Measurements from ENCODE around the gene NR2F1-AS1.

The NR2F1-AS1 gene

GRCh38 chr5:93608855-93609254 lies 27.8 kb upstream of the NR2F1-AS1 start:
- H3K36me3 Mint-ChIP-seq: no peaks in the 10 kb centered on the region
- no peak for DNase-seq (ENCODE audit: low spot score in 2 of 2)
- peaks cover 13% of the 10 kb centered on the region for H3K4me1 Mint-ChIP-seq
- H3K4me3 Mint-ChIP-seq: no peak overlapping the region
- H3K27me3 Mint-ChIP-seq: peaks cover 42% of the 10 kb centered on the region
- no peak for ATAC-seq (ENCODE audit: low read depth)
- H3K9me3 Mint-ChIP-seq: peaks cover 6% of the 10 kb centered on the region
- H3K27ac Mint-ChIP-seq: no peak overlapping the region

GRCh38 chr5:93607367-93608258 lies 26.6 kb upstream of the NR2F1-AS1 start:
- peaks cover 15% of the 10 kb centered on the region for H3K4me1 Mint-ChIP-seq
- peak; percentile 66 for ATAC-seq (ENCODE audit: low read depth)
- H3K36me3 Mint-ChIP-seq: peaks cover 2% of the 10 kb centered on the region
- DNase-seq (ENCODE audit: low spot score in 2 of 2): no peak
- H3K27ac Mint-ChIP-seq: no peak overlapping the region
- H3K27me3 Mint-ChIP-seq: peaks cover 41% of the 10 kb centered on the region
- H3K9me3 Mint-ChIP-seq: peaks cover 8% of the 10 kb centered on the region
- H3K4me3 Mint-ChIP-seq: peak overlapping the region; percentile 43

GRCh38 chr5:93606382-93606752 lies 25.3 kb upstream of the NR2F1-AS1 start:
- H3K27me3 Mint-ChIP-seq: peaks cover 39% of the 10 kb centered on the region
- H3K4me3 Mint-ChIP-seq: no peak overlapping the region
- DNase-seq (ENCODE audit: low spot score in 2 of 2) (no peak), ATAC-seq (ENCODE audit: low read depth) (no peak)
- H3K27ac Mint-ChIP-seq: no peak overlapping the region
- peaks cover 2% of the 10 kb centered on the region for H3K36me3 Mint-ChIP-seq
- H3K4me1 Mint-ChIP-seq: peaks cover 10% of the 10 kb centered on the region
- peaks cover 8% of the 10 kb centered on the region for H3K9me3 Mint-ChIP-seq

GRCh38 chr5:93604644-93605515 lies 23.9 kb upstream of the NR2F1-AS1 start:
- Mint-ChIP-seq H3K9me3 (peaks cover 3% of the 10 kb centered on the region), H3K27ac (peak overlapping the region; percentile 73), H3K27me3 (peaks cover 32% of the 10 kb centered on the region), H3K4me1 (peaks cover 10% of the 10 kb centered on the region), H3K4me3 (no peak overlapping the region), H3K36me3 (peaks cover 2% of the 10 kb centered on the region)
- DNase-seq (ENCODE audit: low spot score in 2 of 2) (no peak), ATAC-seq (ENCODE audit: low read depth) (no peak)

GRCh38 chr5:93603793-93604643 lies 23.0 kb upstream of the NR2F1-AS1 start:
- DNase-seq (ENCODE audit: low spot score in 2 of 2) (no peak), ATAC-seq (ENCODE audit: low read depth) (no peak)
- peaks cover 2% of the 10 kb centered on the region for H3K36me3 Mint-ChIP-seq
- peaks cover 3% of the 10 kb centered on the region for H3K9me3 Mint-ChIP-seq
- peaks cover 10% of the 10 kb centered on the region for H3K4me1 Mint-ChIP-seq
- H3K27me3 Mint-ChIP-seq: peaks cover 29% of the 10 kb centered on the region
- H3K4me3 Mint-ChIP-seq: no peak overlapping the region
- H3K27ac Mint-ChIP-seq: peak overlapping the region; percentile 73

GRCh38 chr5:93603078-93603792 lies 22.2 kb upstream of the NR2F1-AS1 start:
- peaks cover 29% of the 10 kb centered on the region for H3K27me3 Mint-ChIP-seq
- ATAC-seq (ENCODE audit: low read depth): no peak

GRCh38 chr5:93602241-93603077 lies 21.4 kb upstream of the NR2F1-AS1 start:
- H3K36me3 Mint-ChIP-seq: peaks cover 2% of the 10 kb centered on the region
- H3K27ac Mint-ChIP-seq: peak overlapping the region; percentile 46
- H3K9me3 Mint-ChIP-seq: peaks cover 3% of the 10 kb centered on the region
- peaks cover 5% of the 10 kb centered on the region for H3K4me1 Mint-ChIP-seq
- peaks cover 28% of the 10 kb centered on the region for H3K27me3 Mint-ChIP-seq
- no peak overlapping the region for H3K4me3 Mint-ChIP-seq
- ATAC-seq (ENCODE audit: low read depth) (no peak), DNase-seq (ENCODE audit: low spot score in 2 of 2) (no peak)

More at GRCh38 chr5:93603078-93603792, 22.2 kb upstream of the NR2F1-AS1 start:
- H3K27ac Mint-ChIP-seq: peak overlapping the region; percentile 46
- H3K9me3 Mint-ChIP-seq: peaks cover 3% of the 10 kb centered on the region
- no peak overlapping the region for H3K4me3 Mint-ChIP-seq
- no peak for DNase-seq (ENCODE audit: low spot score in 2 of 2)
- peaks cover 2% of the 10 kb centered on the region for H3K36me3 Mint-ChIP-seq
- H3K4me1 Mint-ChIP-seq: peaks cover 10% of the 10 kb centered on the region

GRCh38 chr5:93601802-93602155 lies 20.8 kb upstream of the NR2F1-AS1 start:
- peaks cover 26% of the 10 kb centered on the region for H3K27me3 Mint-ChIP-seq
- no peak for ATAC-seq (ENCODE audit: low read depth)
- no peak overlapping the region for H3K4me3 Mint-ChIP-seq
- H3K9me3 Mint-ChIP-seq: peaks cover 3% of the 10 kb centered on the region
- no peak for DNase-seq (ENCODE audit: low spot score in 2 of 2)
- H3K27ac Mint-ChIP-seq: no peak overlapping the region
- H3K4me1 Mint-ChIP-seq: peaks cover 5% of the 10 kb centered on the region
- peaks cover 2% of the 10 kb centered on the region for H3K36me3 Mint-ChIP-seq

GRCh38 chr5:93601071-93601801 lies 20.2 kb upstream of the NR2F1-AS1 start:
- Mint-ChIP-seq H3K4me3 (no peak overlapping the region), H3K27ac (no peak overlapping the region), H3K27me3 (peaks cover 26% of the 10 kb centered on the region)

GRCh38 chr5:93600409-93601070 lies 19.5 kb upstream of the NR2F1-AS1 start:
- ATAC-seq (ENCODE audit: low read depth) (no peak), DNase-seq (ENCODE audit: low spot score in 2 of 2) (no peak)
- Mint-ChIP-seq H3K4me1 (peaks cover 5% of the 10 kb centered on the region), H3K9me3 (peaks cover 3% of the 10 kb centered on the region), H3K4me3 (no peak overlapping the region), H3K27me3 (peaks cover 24% of the 10 kb centered on the region), H3K27ac (no peak overlapping the region), H3K36me3 (peaks cover 2% of the 10 kb centered on the region)

More at GRCh38 chr5:93601071-93601801, 20.2 kb upstream of the NR2F1-AS1 start:
- Mint-ChIP-seq H3K36me3 (peaks cover 2% of the 10 kb centered on the region), H3K9me3 (peaks cover 3% of the 10 kb centered on the region), H3K4me1 (peaks cover 5% of the 10 kb centered on the region)
- no peak for DNase-seq (ENCODE audit: low spot score in 2 of 2)
- ATAC-seq (ENCODE audit: low read depth): no peak

GRCh38 chr5:93599399-93600120 lies 18.5 kb upstream of the NR2F1-AS1 start:
- Mint-ChIP-seq H3K4me3 (no peak overlapping the region), H3K9me3 (peaks cover 2% of the 10 kb centered on the region), H3K27me3 (peaks cover 18% of the 10 kb centered on the region), H3K27ac (no peak overlapping the region), H3K36me3 (peaks cover 2% of the 10 kb centered on the region), H3K4me1 (peaks cover 3% of the 10 kb centered on the region)
- DNase-seq (ENCODE audit: low spot score in 2 of 2) (no peak), ATAC-seq (ENCODE audit: low read depth) (no peak)

Measured in memory B cell (primary cell).